H9 (cell line): ENCODE data around the gene MLANA. TPM values are rescaled to one million over a fixed set of nuclear protein-coding genes. Genes with fewer than 3 reads are reported as not detected.

Experiments used
- DNase-seq: peaks from one replicate; pipeline ENCODE4 v3.0.0-alpha.2; 2017
- H2AFZ ChIP-seq: one replicate; pipeline ENCODE4 v1.6.1; 2013; ENCODE audit warnings: mild to moderate bottlenecking, low read length, control low read depth, moderate library complexity
- H2AK5ac ChIP-seq: 2 replicates; pipeline ENCODE4 v1.6.1; 2013; ENCODE audit warnings: low read length, control low read depth, mixed read lengths; ENCODE audit not compliant: insufficient read length
- H2BK120ac ChIP-seq: one replicate; pipeline ENCODE4 v1.6.1; 2013; ENCODE audit warnings: low read depth, mild to moderate bottlenecking, low read length, control low read depth, inconsistent platforms; ENCODE audit not compliant: poor library complexity, severe bottlenecking
- H2BK12ac ChIP-seq: 2 replicates; pipeline ENCODE4 v1.6.1; 2013; ENCODE audit warnings: low read length, control low read depth, mixed read lengths, low read depth; ENCODE audit not compliant: insufficient read length
- H2BK15ac ChIP-seq: 2 replicates; pipeline ENCODE4 v1.6.1; 2013; ENCODE audit warnings: low read depth, low read length, control low read depth
- H2BK20ac ChIP-seq: one replicate; pipeline ENCODE4 v1.6.1; 2013; ENCODE audit warnings: low read depth, mild to moderate bottlenecking, low read length, control low read depth, inconsistent platforms; ENCODE audit not compliant: poor library complexity, severe bottlenecking
- H2BK5ac ChIP-seq: 2 replicates; pipeline ENCODE4 v1.6.1; 2013; ENCODE audit warnings: low read length, control low read depth, mixed read lengths; ENCODE audit not compliant: insufficient read length
- H3K14ac ChIP-seq: 2 replicates; pipeline ENCODE4 v1.6.1; 2013; ENCODE audit warnings: low read length, control low read depth; ENCODE audit not compliant: insufficient read depth
- H3K18ac ChIP-seq: 2 replicates; pipeline ENCODE4 v1.6.1; 2013; ENCODE audit warnings: low read depth, mild to moderate bottlenecking, mixed read lengths, low read length, control low read depth; ENCODE audit not compliant: insufficient read length
- H3K23ac ChIP-seq: 2 replicates; pipeline ENCODE4 v1.6.1; 2013; ENCODE audit warnings: low read length, control low read depth, mixed read lengths, low read depth; ENCODE audit not compliant: insufficient read length
- H3K23me2 ChIP-seq: 2 replicates; pipeline ENCODE4 v1.6.1; 2013; ENCODE audit warnings: low read depth, mild to moderate bottlenecking, mixed read lengths, low read length, control low read depth; ENCODE audit not compliant: insufficient read length, poor library complexity, severe bottlenecking
- H3K27ac ChIP-seq: 2 replicates; pipeline ENCODE4 v1.5.1; 2013; ENCODE audit warnings: low read length, control low read depth, mixed read lengths, low read depth; ENCODE audit not compliant: insufficient read length
- H3K27me3 ChIP-seq: 2 replicates; pipeline ENCODE4 v1.6.1; 2013; ENCODE audit warnings: low read length, control low read depth, inconsistent platforms; ENCODE audit not compliant: insufficient read depth
- H3K4ac ChIP-seq: 2 replicates; pipeline ENCODE4 v1.6.1; 2013; ENCODE audit warnings: low read depth, mild to moderate bottlenecking, control low read depth, inconsistent platforms, low read length, moderate library complexity
- H3K4me1 ChIP-seq: 2 replicates; pipeline ENCODE4 v1.6.1; 2013; ENCODE audit warnings: low read length, control low read depth, inconsistent platforms; ENCODE audit not compliant: insufficient read depth
- H3K4me2 ChIP-seq: 2 replicates; pipeline ENCODE4 v1.6.1; 2013; ENCODE audit warnings: low read length, control low read depth, mixed read lengths; ENCODE audit not compliant: insufficient read length, insufficient read depth
- H3K56ac ChIP-seq: 2 replicates; pipeline ENCODE4 v1.6.1; 2013; ENCODE audit warnings: low read depth, mild to moderate bottlenecking, mixed read lengths, low read length, control low read depth; ENCODE audit not compliant: insufficient read length
- H3K79me1 ChIP-seq: 2 replicates; pipeline ENCODE4 v1.6.1; 2013; ENCODE audit warnings: low read depth, mild to moderate bottlenecking, moderate library complexity, low read length, control low read depth, inconsistent platforms; ENCODE audit not compliant: insufficient read depth, poor library complexity, severe bottlenecking
- H3K79me2 ChIP-seq: 2 replicates; pipeline ENCODE4 v1.6.1; 2013; ENCODE audit warnings: low read length, control low read depth, inconsistent platforms; ENCODE audit not compliant: insufficient read depth
- H3K9ac ChIP-seq: 2 replicates; pipeline ENCODE4 v1.6.1; 2013; ENCODE audit warnings: low read length, control low read depth, mixed read lengths; ENCODE audit not compliant: insufficient read length; ENCODE audit errors: extremely low read depth
- H3K9me3 ChIP-seq: one replicate; pipeline ENCODE4 v1.6.1; 2013; ENCODE audit warnings: low read depth, low read length, inconsistent platforms; ENCODE audit not compliant: control insufficient read depth
- H3T11ph ChIP-seq: one replicate; pipeline ENCODE4 v1.6.1; 2013; ENCODE audit warnings: mild to moderate bottlenecking, low read length, control low read depth, inconsistent platforms
- H4K20me1 ChIP-seq: one replicate; pipeline ENCODE4 v1.6.1; 2013; ENCODE audit not compliant: control insufficient read depth, insufficient read length, insufficient read depth
- H4K5ac ChIP-seq: 2 replicates; pipeline ENCODE4 v1.6.1; 2013; ENCODE audit warnings: low read depth, mild to moderate bottlenecking, mixed read lengths, low read length, control low read depth; ENCODE audit not compliant: insufficient read length
- H4K8ac ChIP-seq: replicated peaks from 2 replicates; pipeline ENCODE4 v1.6.1; 2013; ENCODE audit warnings: low read length, control low read depth, mixed read lengths, low read depth; ENCODE audit not compliant: insufficient read length
- H4K91ac ChIP-seq: 2 replicates; pipeline ENCODE4 v1.6.1; 2013; ENCODE audit warnings: low read depth, mild to moderate bottlenecking, moderate library complexity, mixed read lengths, low read length, control low read depth; ENCODE audit not compliant: insufficient read length
- H3K27ac Mint-ChIP-seq, 3 experiments: 2 replicates in 2 of 3; 3 replicates in 1 of 3; pipeline ENCODE4 v1.8.0; 2020 to 2021; ENCODE audit warnings: mixed read lengths in 3 of 3, mild to moderate bottlenecking in 1 of 3, moderate library complexity in 1 of 3
- H3K27me3 Mint-ChIP-seq: 2 replicates; pipeline ENCODE4 v1.8.0; 2021; ENCODE audit warnings: low read depth, mild to moderate bottlenecking, moderate library complexity, mixed read lengths
- H3K36me3 Mint-ChIP-seq, 3 experiments: 2 replicates in 2 of 3; 3 replicates in 1 of 3; pipeline ENCODE4 v1.8.0; 2020 to 2021; ENCODE audit warnings: low read depth in 3 of 3, mixed read lengths in 3 of 3; ENCODE audit not compliant: insufficient read depth in 1 of 3
- H3K4me1 Mint-ChIP-seq, 2 experiments: 2 replicates each; pipeline ENCODE4 v1.8.0; 2020; ENCODE audit warnings: mixed read lengths in 2 of 2
- H3K4me3 Mint-ChIP-seq, 2 experiments: 2 replicates in 1 of 2; 3 replicates in 1 of 2; pipeline ENCODE4 v1.8.0; 2020 to 2021; ENCODE audit warnings: mild to moderate bottlenecking in 2 of 2, mixed read lengths in 2 of 2, moderate library complexity in 1 of 2
- H3K9me3 Mint-ChIP-seq, 2 experiments: 2 replicates in 1 of 2; 3 replicates in 1 of 2; pipeline ENCODE4 v1.8.0; 2020; ENCODE audit warnings: mild to moderate bottlenecking in 2 of 2, mixed read lengths in 2 of 2, moderate library complexity in 1 of 2
- WGBS: extraction: QIAGEN DNeasy Blood & Tissue Kit; methylation state at CpG from one replicate; pipeline ENCODE4 v1.1.7; 2013; ENCODE audit warnings: missing lambda C conversion rate, low lambda C conversion rate, mixed read lengths; ENCODE audit not compliant: insufficient read length; ENCODE audit errors: extremely low coverage; 5-methylcytosine and 5-hydroxymethylcytosine counted together
- total RNA-seq: library from RNA; stranded (reverse); gene quantifications from 2 replicates; pipeline ENCODE4 v1.2.1, GENCODE V29; 2021
- TF ChIP-seq, protein P1 (sequence below): fragments of 200-600 bp; sonication (generic); conservative IDR thresholded peaks from 3 replicates; pipeline ENCODE4 v1.8.0; 2021; ENCODE audit warnings: antibody characterized with exemption, mild to moderate bottlenecking

MLANA gene
- total RNA-seq, 1 experiment from 2014 or later = not detected

DNA sequence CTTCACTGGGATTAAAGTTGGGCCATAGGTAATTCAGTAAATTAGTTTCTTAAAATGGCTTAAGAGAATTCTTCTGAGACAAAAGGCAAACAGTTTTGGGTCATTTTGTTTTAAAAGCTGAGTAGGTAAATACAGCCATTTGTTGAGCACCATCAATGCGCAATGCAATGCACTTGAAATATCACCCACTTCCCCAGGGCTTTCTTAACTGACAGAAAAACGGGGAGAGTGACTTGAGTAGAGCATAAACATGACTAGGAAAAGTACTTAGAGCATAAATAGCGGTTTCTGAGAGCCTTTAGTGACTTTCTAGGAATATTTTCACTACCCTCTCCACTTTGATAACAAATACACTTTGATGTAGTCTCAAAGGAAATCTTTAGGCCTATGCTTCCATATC is 27.2 kb downstream of the MLANA start:
- H3K56ac ChIP-seq = no peak overlapping the region
- no peak overlapping the region for H3K4ac ChIP-seq
- H3K18ac ChIP-seq = no peak overlapping the region
- H3K9me3 ChIP-seq = no peaks in the 10 kb centered on the region
- H4K5ac ChIP-seq = no peak overlapping the region
- no peaks in the 10 kb centered on the region for H3K27me3 ChIP-seq
- no peak overlapping the region for H3T11ph ChIP-seq
- no peaks in the 10 kb centered on the region for H4K20me1 ChIP-seq
- no peak overlapping the region for H3K4me2 ChIP-seq
- no peak overlapping the region for H2BK15ac ChIP-seq
- H3K9ac ChIP-seq = no peak overlapping the region
- no peak overlapping the region for H2BK20ac ChIP-seq
- TF ChIP-seq, protein P1, sequence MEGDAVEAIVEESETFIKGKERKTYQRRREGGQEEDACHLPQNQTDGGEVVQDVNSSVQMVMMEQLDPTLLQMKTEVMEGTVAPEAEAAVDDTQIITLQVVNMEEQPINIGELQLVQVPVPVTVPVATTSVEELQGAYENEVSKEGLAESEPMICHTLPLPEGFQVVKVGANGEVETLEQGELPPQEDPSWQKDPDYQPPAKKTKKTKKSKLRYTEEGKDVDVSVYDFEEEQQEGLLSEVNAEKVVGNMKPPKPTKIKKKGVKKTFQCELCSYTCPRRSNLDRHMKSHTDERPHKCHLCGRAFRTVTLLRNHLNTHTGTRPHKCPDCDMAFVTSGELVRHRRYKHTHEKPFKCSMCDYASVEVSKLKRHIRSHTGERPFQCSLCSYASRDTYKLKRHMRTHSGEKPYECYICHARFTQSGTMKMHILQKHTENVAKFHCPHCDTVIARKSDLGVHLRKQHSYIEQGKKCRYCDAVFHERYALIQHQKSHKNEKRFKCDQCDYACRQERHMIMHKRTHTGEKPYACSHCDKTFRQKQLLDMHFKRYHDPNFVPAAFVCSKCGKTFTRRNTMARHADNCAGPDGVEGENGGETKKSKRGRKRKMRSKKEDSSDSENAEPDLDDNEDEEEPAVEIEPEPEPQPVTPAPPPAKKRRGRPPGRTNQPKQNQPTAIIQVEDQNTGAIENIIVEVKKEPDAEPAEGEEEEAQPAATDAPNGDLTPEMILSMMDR = no peak
- H3K36me3 Mint-ChIP-seq = peaks cover 0 to 11% (median 5%) of the 10 kb centered on the region in 3 experiments; a peak in 5 of 7 replicates
- WGBS = no CpG with 5 or more reads among the region's 3 CpGs
- H3K4me1 ChIP-seq = no peaks in the 10 kb centered on the region
- no peak overlapping the region for H3K27ac ChIP-seq
- no peaks in the 10 kb centered on the region for H3K79me1 ChIP-seq
- no peak overlapping the region for H3K4me3 Mint-ChIP-seq
- no peak overlapping the region for H4K91ac ChIP-seq
- no peaks in the 10 kb centered on the region for H3K27me3 Mint-ChIP-seq
- no peak for DNase-seq
- H3K27ac Mint-ChIP-seq = no peak overlapping the region
- no peak overlapping the region for H2BK12ac ChIP-seq
- H3K79me2 ChIP-seq = no peaks in the 10 kb centered on the region
- no peak overlapping the region for H2BK5ac ChIP-seq
- no peaks in the 10 kb centered on the region for H3K23me2 ChIP-seq
- no peak overlapping the region for H4K8ac ChIP-seq
- H3K4me1 Mint-ChIP-seq = no peaks in the 10 kb centered on the region
- H2AK5ac ChIP-seq = no peak overlapping the region
- no peak overlapping the region for H3K23ac ChIP-seq
- no peak overlapping the region for H2AFZ ChIP-seq
- no peak overlapping the region for H2BK120ac ChIP-seq
- H3K9me3 Mint-ChIP-seq = no peaks in the 10 kb centered on the region
- no peak overlapping the region for H3K14ac ChIP-seq
